ENCODE measurements around the gene FRMD1. TPM values are rescaled to one million over a fixed set of nuclear protein-coding genes. Genes with fewer than 3 reads are reported as not detected.

The FRMD1 gene
- total and polyA plus RNA-seq, 2 donors (not counting 3 experiments of a cell fraction or from before 2014, with no cell fraction given): not detected

- Histone ChIP-seq H3K9ac (replicated peaks; ENCODE audit: extremely low read depth, insufficient read depth, low read length) (no peak overlapping the region), H3K4me2 (ENCODE audit: insufficient read depth, low read length) (no peak overlapping the region), H3K4me3 (replicated peaks in 1 of 3; ENCODE audit: insufficient read depth in 1 of 3, low read depth in 1 of 3, low read length in 3 of 3) (no peak overlapping the region), H2AFZ (ENCODE audit: low read depth, low read length) (no peak overlapping the region), H3K9me1 (replicated peaks; ENCODE audit: control insufficient read depth, extremely low read depth, insufficient read depth, low read length) (no peaks in the 10 kb centered on the region), H3K36me3 (ENCODE audit: control insufficient read depth in 2 of 2, extremely low read depth in 1 of 2, insufficient read depth in 2 of 2, low read length in 2 of 2) (no peaks in the 10 kb centered on the region), H3K4me1 (ENCODE audit: control insufficient read depth, extremely low read depth, insufficient read depth, low read length) (no peaks in the 10 kb centered on the region), H3K9me3 (replicated peaks; ENCODE audit: control insufficient read depth, insufficient read depth, low read length) (no peaks in the 10 kb centered on the region), H3K27ac (ENCODE audit: insufficient read depth, low read depth, low read length) (no peak overlapping the region), H3K27me3 (ENCODE audit: control insufficient read depth in 2 of 2, insufficient read depth in 2 of 2, low read length in 2 of 2) (peaks cover 0 to 3% of the 10 kb centered on the region in 2 experiments), H3K79me2 (ENCODE audit: control insufficient read depth, insufficient read depth, low read length) (no peaks in the 10 kb centered on the region), H4K20me1 (replicated peaks; ENCODE audit: control insufficient read depth, extremely low read depth, insufficient read depth, low read length) (no peaks in the 10 kb centered on the region)
- intact Hi-C loops (cut with micrococcal nuclease): no loop called here
- CTCF ChIA-PET: no interaction called here
- POLR2A ChIA-PET: no interaction called here
- TF ChIP-seq CTCF (IDR thresholded peaks at IDR 0.05; ENCODE audit: extremely low read depth in 1 of 2, insufficient read depth in 1 of 2, low read depth in 1 of 2, low read length in 2 of 2): no peak
- no peak for TF ChIP-seq POLR2AphosphoS5 (IDR thresholded peaks at IDR 0.05; ENCODE audit: insufficient read depth, low read depth, low read length)
- TF ChIP-seq POLR2A (IDR thresholded peaks at IDR 0.05; ENCODE audit: low read depth, low read length): no peak
- no peak for TF ChIP-seq EZH2 (IDR thresholded peaks at IDR 0.05; ENCODE audit: borderline replicate concordance, low read depth, low read length, severe bottlenecking)
- TF ChIP-seq MYC (IDR thresholded peaks at IDR 0.05; ENCODE audit: low read depth, low read length): no peak
- TF ChIP-seq MAX (IDR thresholded peaks at IDR 0.05; ENCODE audit: insufficient read depth, insufficient read length): no peak
- no peak for TF ChIP-seq FOS (IDR thresholded peaks at IDR 0.05; ENCODE audit: borderline replicate concordance, insufficient read depth, low read length)
- TF ChIP-seq GATA2 (IDR thresholded peaks at IDR 0.05; ENCODE audit: insufficient read depth, insufficient read length, low read depth, low read length): no peak
- TF ChIP-seq JUN (IDR thresholded peaks at IDR 0.05; ENCODE audit: borderline replicate concordance, insufficient read depth, insufficient read length, low read depth): no peak
- BruUV-seq (replicated peaks): no TSS peak
- dilution Hi-C loops (cut with MboI; ENCODE audit: extremely low pct_ligation_motif_present, low sequenced_read_pairs): no loop called here
- no peak for DNase-seq (ENCODE audit: low read depth, low spot score)
- no peak for FAIRE-seq
Measured at GRCh38 chr6:168025831-168026710, 52.9 kb downstream of the FRMD1 start.
